HEK293T (cell line): ENCODE measurements around the gene GRIA4.

Experiments used
- CTCF ChIA-PET: fragments of 350-600 bp; formaldehyde crosslinking; extraction: SDS; loops from one replicate; lab custom pipeline; 2021; ENCODE audit warnings: antibody characterized with exemption, inconsistent platforms; lab: Yijun Ruan, JAX
- POLR2A ChIA-PET: fragments of 350-600 bp; formaldehyde crosslinking; extraction: SDS; loops from one replicate; lab custom pipeline; 2020; ENCODE audit warnings: antibody characterized with exemption, inconsistent platforms; lab: Yijun Ruan, JAX
- DNase-seq: peaks from one replicate; pipeline ENCODE4 v3.0.0; 2012; ENCODE audit warnings: mixed read lengths; ENCODE audit errors: extremely low spot score
- ARNT ChIP-seq: fragments of 450-650 bp; IDR thresholded peaks from 2 replicates; pipeline ENCODE4 v1.6.1; 2017; ENCODE audit warnings: mild to moderate bottlenecking
- BHLHE40 ChIP-seq: fragments of 450-650 bp; IDR thresholded peaks from 2 replicates; pipeline ENCODE4 v1.6.1; 2016; ENCODE audit warnings: mild to moderate bottlenecking, moderate library complexity, borderline replicate concordance
- CTBP1 ChIP-seq: fragments of 450-650 bp; IDR thresholded peaks from 2 replicates; pipeline ENCODE4 v1.6.1; 2016; ENCODE audit warnings: borderline replicate concordance
- ELF4 ChIP-seq: fragments of 450-650 bp; IDR thresholded peaks from 2 replicates; pipeline ENCODE4 v1.6.1; 2017; ENCODE audit warnings: antibody characterized with exemption
- FOXA1 ChIP-seq: fragments of 450-650 bp; IDR thresholded peaks from 2 replicates; pipeline ENCODE4 v1.6.1; 2016; ENCODE audit warnings: mild to moderate bottlenecking
- FOXK2 ChIP-seq: fragments of 450-650 bp; IDR thresholded peaks from 2 replicates; pipeline ENCODE4 v1.6.1; 2016; ENCODE audit warnings: mild to moderate bottlenecking
- FOXM1 ChIP-seq: fragments of 450-650 bp; IDR thresholded peaks from 2 replicates; pipeline ENCODE4 v1.6.1; 2017; ENCODE audit warnings: mild to moderate bottlenecking, borderline replicate concordance
- HDGF ChIP-seq: fragments of 450-650 bp; IDR thresholded peaks from 2 replicates; pipeline ENCODE4 v1.6.1; 2017; ENCODE audit warnings: antibody characterized with exemption, borderline replicate concordance
- L3MBTL2 ChIP-seq: fragments of 450-650 bp; conservative IDR thresholded peaks from 2 replicates; pipeline ENCODE4 v1.6.1; 2016; ENCODE audit warnings: mild to moderate bottlenecking
- LEF1 ChIP-seq: fragments of 450-650 bp; IDR thresholded peaks from 2 replicates; pipeline ENCODE4 v1.6.1; 2017; ENCODE audit warnings: mild to moderate bottlenecking, borderline replicate concordance
- NFRKB ChIP-seq: fragments of 450-650 bp; IDR thresholded peaks from 2 replicates; pipeline ENCODE4 v1.6.1; 2016; ENCODE audit warnings: mild to moderate bottlenecking, moderate library complexity
- SP1 ChIP-seq: fragments of 450-650 bp; IDR thresholded peaks from 2 replicates; pipeline ENCODE4 v1.6.1; 2017
- SUZ12 ChIP-seq: fragments of 450-650 bp; IDR thresholded peaks from 2 replicates; pipeline ENCODE4 v1.6.1; 2016; ENCODE audit warnings: mild to moderate bottlenecking
- TARDBP ChIP-seq: fragments of 450-650 bp; IDR thresholded peaks from 2 replicates; pipeline ENCODE4 v1.6.1; 2016
- ZNF384 ChIP-seq: fragments of 450-650 bp; IDR thresholded peaks from 2 replicates; pipeline ENCODE4 v1.6.1; 2016
- TF ChIP-seq, protein P1 (sequence below): fragments of 450-650 bp; IDR thresholded peaks from 2 replicates; pipeline ENCODE4 v1.6.1; 2016

GRIA4 gene

DNA sequence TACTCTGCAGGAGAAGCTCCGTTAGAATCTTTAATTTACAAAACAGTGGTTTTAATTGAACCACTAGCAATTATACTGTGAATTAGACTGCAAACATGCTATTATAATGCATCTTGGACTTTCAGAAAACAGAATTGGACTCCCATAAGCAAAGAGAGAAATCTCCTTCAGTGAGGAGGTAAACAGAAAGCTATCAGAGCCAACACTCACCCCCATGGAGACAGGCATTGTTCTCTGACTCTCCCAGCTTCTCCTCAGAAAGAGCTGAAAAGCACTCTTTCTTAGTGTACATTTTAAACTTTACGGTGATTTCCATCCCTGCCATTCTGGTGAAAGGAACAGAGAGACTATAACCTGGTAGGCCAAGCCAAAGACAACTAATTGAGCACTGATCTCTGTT, 176.9 kb downstream of the GRIA4 start:
- POLR2A ChIA-PET, result no interaction called here
- CTCF ChIA-PET, result no interaction called here
- DNase-seq, result no peak

DNA sequence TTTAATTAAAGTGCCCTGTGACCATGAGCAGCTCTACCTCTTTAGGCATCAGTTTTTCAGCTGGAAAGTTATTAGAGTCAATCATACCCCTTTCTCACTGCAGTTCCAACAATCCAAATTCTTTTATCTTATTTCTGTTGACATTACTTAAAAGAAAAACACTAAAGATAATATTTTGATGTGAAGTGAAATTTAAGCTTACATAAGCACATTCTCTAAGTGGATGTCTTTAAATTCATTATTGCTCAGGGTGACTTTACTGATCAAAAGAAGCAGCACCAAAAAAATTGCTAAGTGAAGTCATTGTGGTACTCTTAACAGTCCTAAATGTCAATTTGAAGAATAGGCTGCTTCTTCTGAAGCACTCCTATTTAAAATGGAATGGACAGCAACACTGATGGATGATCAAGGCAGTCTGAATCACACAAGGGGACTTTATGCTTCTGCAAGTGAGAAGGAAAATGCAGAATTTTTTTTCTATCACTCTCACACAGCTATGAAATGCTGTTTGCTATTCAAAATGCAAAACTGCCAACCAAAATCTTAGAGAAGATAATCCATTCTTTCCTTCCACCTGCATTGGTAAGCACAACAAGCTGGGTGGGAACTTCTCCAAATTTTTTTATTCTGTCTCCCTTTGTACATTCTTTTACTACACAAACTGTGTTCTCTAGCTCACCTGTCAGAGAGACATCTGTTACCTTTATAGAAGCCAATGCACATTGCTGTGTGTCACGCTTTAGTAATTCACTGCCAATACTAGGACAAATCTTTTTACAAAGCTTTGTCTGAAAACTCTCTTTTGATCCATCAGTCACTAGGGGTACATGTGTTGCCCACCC, 179.9 kb downstream of the GRIA4 start:
- POLR2A ChIA-PET, result no interaction called here

More for the DNA sequence above, 176.9 kb downstream of the GRIA4 start:
- TF ChIP-seq LEF1 (no peak), SUZ12 (no peak), FOXA1 (no peak), ELF4 (no peak), HDGF (no peak), ZNF384 (no peak), FOXM1 (no peak)

DNA sequence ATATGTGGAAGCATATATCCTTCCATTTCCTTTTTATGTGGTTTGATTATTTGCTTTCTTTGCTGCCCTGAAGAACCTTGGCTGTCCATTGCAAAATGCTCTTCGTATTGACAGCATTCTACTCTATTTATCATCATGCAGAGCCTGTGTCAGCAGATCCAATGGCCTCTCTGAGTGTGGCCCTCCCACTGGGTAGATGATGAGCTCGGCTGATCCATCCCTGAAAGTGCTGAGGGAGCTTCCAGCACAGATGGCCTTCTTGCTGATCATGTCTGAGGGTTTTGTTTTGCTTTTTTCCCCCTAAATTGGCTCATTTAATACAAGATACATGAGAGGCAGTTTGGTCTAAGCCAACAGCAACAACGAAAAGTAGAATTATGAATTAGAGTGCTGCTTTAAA, 181.0 kb downstream of the GRIA4 start:
- no peak for TF ChIP-seq TARDBP
- TF ChIP-seq FOXM1, result no peak
- TF ChIP-seq FOXA1, result no peak
- no peak for TF ChIP-seq ARNT
- TF ChIP-seq, protein P1, sequence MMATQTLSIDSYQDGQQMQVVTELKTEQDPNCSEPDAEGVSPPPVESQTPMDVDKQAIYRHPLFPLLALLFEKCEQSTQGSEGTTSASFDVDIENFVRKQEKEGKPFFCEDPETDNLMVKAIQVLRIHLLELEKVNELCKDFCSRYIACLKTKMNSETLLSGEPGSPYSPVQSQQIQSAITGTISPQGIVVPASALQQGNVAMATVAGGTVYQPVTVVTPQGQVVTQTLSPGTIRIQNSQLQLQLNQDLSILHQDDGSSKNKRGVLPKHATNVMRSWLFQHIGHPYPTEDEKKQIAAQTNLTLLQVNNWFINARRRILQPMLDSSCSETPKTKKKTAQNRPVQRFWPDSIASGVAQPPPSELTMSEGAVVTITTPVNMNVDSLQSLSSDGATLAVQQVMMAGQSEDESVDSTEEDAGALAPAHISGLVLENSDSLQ, result no peak
- ChIA-PET POLR2A (no interaction called here), CTCF (no interaction called here)
- DNase-seq, result no peak

More for the DNA sequence above, 179.9 kb downstream of the GRIA4 start:
- TF ChIP-seq FOXK2, result no peak
- CTCF ChIA-PET, result no interaction called here
- no peak for DNase-seq

DNA sequence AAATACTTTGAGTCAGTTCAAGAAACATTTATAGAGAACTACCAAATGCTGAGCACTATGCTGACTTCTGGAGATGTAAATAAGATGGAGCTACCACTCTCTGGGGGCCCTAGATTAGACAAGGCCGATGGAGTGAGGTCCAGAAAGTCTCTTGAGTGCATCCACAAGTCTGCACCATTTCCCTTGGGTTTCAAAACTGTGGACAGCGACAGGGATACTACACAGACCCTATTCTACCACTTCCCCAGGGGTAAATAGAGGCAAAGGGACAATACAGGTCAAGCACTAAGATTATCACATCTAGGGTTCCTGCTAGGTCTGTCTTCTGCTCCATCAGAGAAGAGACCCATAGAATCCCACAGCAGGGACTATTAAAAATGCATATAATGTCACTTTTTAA, 183.2 kb downstream of the GRIA4 start:
- POLR2A ChIA-PET, result no interaction called here
- CTCF ChIA-PET, result no interaction called here
- TF ChIP-seq ZNF384 (no peak), NFRKB (no peak), FOXA1 (no peak), TARDBP (no peak), FOXM1 (no peak), LEF1 (no peak), HDGF (no peak), SP1 (no peak), BHLHE40 (no peak), ARNT (no peak), ELF4 (no peak)
- no peak for DNase-seq

DNA sequence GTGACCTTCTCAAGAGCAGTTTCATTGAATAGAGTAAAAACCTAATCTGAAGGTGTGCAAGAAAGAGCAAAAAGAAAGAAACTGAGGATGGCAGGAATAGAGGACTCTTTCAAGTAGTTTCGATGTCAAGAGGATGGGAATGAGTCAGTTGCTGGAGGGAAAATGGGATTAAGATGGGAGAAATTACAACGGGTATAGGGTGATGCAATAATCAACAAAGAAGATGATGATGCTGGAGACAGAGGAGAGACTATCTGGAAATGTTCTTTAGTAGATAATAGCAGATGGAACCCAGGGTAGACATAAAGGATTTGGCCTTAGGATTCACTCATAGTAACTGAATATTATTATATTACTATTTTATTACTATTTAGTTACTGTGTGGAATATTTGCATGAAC, 189.4 kb downstream of the GRIA4 start:
- ChIA-PET CTCF (no interaction called here), POLR2A (no interaction called here)
- no peak for DNase-seq
- TF ChIP-seq CTBP1 (no peak), BHLHE40 (no peak), FOXM1 (no peak)

DNA sequence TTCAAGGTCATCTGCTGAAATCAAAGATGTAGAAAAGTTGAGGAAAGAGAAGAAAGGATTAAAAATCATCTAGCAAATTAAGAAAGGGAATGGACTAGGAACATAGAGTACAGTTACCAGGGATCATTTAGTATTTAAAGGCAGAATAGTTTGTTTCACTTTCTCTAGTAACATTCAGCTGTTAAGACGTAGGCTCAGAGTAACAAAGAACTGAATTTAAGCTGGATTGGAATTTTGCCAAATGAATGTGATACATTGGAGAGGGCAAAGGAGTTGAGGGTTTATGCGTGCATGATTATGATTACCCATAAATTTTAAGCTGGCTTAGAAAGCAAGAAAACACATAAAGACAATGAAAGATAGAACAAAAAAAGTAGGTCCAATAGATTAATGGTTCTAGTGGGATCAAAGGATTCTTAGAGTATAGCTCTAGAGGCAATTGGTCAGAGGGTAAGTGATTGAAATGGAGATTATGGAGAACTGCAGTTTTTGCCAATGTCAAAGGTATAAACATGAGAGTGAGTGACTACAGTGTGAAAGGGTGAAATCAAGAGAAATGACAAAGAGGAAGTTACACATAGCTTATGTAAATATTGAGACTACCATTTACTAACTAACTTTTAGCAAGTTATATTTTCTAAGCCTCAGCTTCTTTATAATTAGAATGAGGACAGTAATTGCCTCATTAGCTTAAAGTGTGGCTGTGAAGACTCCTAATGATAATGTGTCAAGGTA, 190.0 kb downstream of the GRIA4 start:
- POLR2A ChIA-PET, result no interaction called here
- CTCF ChIA-PET, result interaction anchor here (0.5 kb wide), 1 partner anchor 162 kb away, joined by 3 read pairs; no protein-coding TSS in a partner anchor
- TF ChIP-seq SP1 (no peak), SUZ12 (no peak)
- DNase-seq, result no peak

DNA sequence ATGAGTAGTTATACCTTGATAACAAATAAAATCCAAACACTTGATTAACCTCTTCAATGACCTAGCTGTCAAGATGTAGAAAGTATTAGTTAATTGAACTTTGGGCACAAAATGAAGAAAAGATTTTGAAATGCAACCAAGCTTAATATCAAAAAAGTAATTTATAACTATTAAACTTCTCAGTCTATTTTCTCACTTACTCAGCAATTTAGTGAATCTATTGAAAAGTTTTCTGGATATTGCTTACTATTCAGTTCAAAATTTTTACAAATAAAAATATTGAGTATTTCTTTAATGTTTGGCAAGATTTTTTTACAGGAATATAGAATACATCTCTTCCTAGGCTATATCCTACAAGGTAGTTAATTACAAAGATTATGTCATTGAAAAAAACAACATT, 192.5 kb downstream of the GRIA4 start:
- POLR2A ChIA-PET, result no interaction called here
- TF ChIP-seq L3MBTL2 (no peak), LEF1 (no peak), ARNT (no peak), ZNF384 (no peak), SP1 (no peak), CTBP1 (no peak)
- CTCF ChIA-PET, result no interaction called here
- DNase-seq, result no peak

DNA sequence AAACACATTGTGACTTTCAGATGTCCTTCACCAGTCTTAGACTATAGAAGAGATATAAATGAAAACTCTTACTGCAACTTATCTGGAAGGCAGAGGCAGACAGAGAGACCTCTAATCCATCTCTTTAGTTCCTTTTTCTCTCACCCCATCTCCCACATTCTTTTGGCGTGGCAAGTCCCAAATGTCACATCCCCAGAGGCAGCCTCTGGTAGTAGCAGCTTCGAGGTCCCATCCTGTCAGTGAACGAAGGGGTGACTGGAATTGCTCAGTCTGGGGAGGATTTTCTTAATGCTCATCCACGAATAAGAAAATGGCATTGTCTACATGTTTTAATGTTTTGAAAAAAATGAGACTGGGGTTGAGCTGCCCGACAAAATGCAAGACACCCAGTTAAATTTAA, 201.4 kb downstream of the GRIA4 start:
- DNase-seq, result no peak
- TF ChIP-seq NFRKB (no peak), ZNF384 (no peak), FOXM1 (no peak), SP1 (no peak), ELF4 (no peak), ARNT (no peak), LEF1 (no peak), FOXA1 (no peak), SUZ12 (no peak)
- ChIA-PET POLR2A (no interaction called here), CTCF (no interaction called here)

DNA sequence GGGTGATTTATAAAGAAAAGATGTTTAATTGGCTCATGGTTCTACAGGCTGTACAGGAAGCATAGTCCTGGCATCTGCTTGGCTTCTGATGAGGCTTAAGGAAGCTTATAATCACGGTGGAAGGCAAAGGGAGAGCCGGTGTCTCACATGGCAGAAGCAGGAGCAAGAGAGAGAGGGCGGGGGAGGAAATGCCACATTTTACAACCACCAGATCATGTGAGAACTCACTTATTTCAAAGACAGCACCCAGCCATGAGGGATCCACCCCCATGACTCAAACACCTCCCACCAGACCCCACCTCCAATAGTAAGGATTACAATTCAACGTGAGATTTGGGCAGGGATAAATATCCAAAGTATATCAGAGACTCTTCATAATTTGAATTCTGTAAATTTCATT, 211.5 kb downstream of the GRIA4 start:
- no peak for DNase-seq
- TF ChIP-seq SP1 (no peak), ELF4 (no peak), BHLHE40 (no peak), SUZ12 (no peak), ARNT (no peak)
- ChIA-PET POLR2A (no interaction called here), CTCF (no interaction called here)
